Choroid plexus epithelial cell (primary cell): ENCODE data around the gene AMDHD1.
"Not testable (repeated sequence)": the region's sequence is repeated elsewhere in the genome, so short reads cannot be mapped to it uniquely, and the experiment has no call there.

Source experiments
- DNase-seq: peaks from one replicate; pipeline ENCODE4 v3.0.0-alpha.2; 2010; ENCODE audit warnings: low read depth
- H3K4me3 ChIP-seq: 2 replicates; pipeline ENCODE4 v1.5.1; 2011; ENCODE audit warnings: low read depth, mild to moderate bottlenecking, control low read depth, low read length, moderate library complexity
- CTCF ChIP-seq: conservative IDR thresholded peaks from 2 replicates; pipeline ENCODE4 v1.5.1; 2011; ENCODE audit warnings: low read depth, mild to moderate bottlenecking, control low read depth, inconsistent platforms, low read length, moderate library complexity

The AMDHD1 gene

GRCh38 chr12:95960241-95960640 is 17.1 kb downstream of the AMDHD1 start:
- DNase-seq: no peak
- TF ChIP-seq CTCF: no peak
- H3K4me3 ChIP-seq: no peak overlapping the region

GRCh38 chr12:95962222-95962621 is 19.1 kb downstream of the AMDHD1 start:
- no peak for TF ChIP-seq CTCF

GRCh38 chr12:95963096-95963495 is 20.0 kb downstream of the AMDHD1 start:
- no peak for DNase-seq
- no peak overlapping the region for H3K4me3 ChIP-seq
- no peak for TF ChIP-seq CTCF

More at GRCh38 chr12:95962222-95962621, 19.1 kb downstream of the AMDHD1 start:
- DNase-seq: no peak
- no peak overlapping the region for H3K4me3 ChIP-seq

- no peak for DNase-seq
- no peak for TF ChIP-seq CTCF
- no peak overlapping the region for H3K4me3 ChIP-seq
Measured at GRCh38 chr12:95966287-95966870, 23.2 kb downstream of the AMDHD1 start.

GRCh38 chr12:95967301-95967700 is 24.2 kb downstream of the AMDHD1 start:
- no peak for DNase-seq
- no peak overlapping the region for H3K4me3 ChIP-seq
- no peak for TF ChIP-seq CTCF

GRCh38 chr12:95969116-95969515 is 26.0 kb downstream of the AMDHD1 start:
- DNase-seq, H3K4me3 ChIP-seq: not testable (repeated sequence)

GRCh38 chr12:95970905-95971304 is 27.8 kb downstream of the AMDHD1 start:
- no peak overlapping the region for H3K4me3 ChIP-seq
- TF ChIP-seq CTCF: no peak
- peak; percentile 8 for DNase-seq
